ENCODE results near the gene RPL3.
A peak's percentile ranks its signal among the peaks of the same experiment; 100 is the strongest.
"Not testable (repeated sequence)": the region's sequence is repeated elsewhere in the genome, so short reads cannot be mapped to it uniquely, and the experiment has no call there.

Gene RPL3

DNA sequence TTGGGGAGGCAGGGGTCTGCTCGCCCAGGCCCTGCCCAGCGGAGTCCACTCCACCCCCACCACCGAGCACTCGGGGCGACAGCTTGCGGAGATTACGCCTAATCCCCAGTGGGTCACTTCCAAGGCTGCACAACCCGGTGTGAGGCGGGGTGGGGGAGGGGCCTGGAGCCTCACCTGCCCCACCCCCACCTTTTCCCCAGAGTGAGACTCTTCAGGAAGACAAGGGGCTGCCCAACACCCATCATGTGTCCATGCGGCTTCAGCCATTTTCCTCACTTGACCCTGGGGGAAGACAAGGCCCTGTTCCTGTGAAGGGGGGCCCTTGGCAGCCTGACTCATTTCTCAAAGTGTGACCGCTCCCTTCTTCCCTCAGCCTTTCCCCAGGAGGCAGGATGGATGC lies 42.8 kb upstream of the RPL3 start:
- TF ChIP-seq POLR2A (IDR thresholded peaks at IDR 0.05; ENCODE audit: low read depth, low read length), result no peak
- TF ChIP-seq PAX5 (IDR thresholded peaks at IDR 0.05; ENCODE audit: insufficient read depth, low read length, severe bottlenecking), result no peak
- no peak for TF ChIP-seq TAF1 (IDR thresholded peaks at IDR 0.05; ENCODE audit: low read depth, low read length)
- TF ChIP-seq POU2F2 (IDR thresholded peaks at IDR 0.05; ENCODE audit: low read depth, low read length), result no peak
- DNase-seq (ENCODE audit: insufficient read length, low spot score), result no peak
- no peak for FAIRE-seq

DNA sequence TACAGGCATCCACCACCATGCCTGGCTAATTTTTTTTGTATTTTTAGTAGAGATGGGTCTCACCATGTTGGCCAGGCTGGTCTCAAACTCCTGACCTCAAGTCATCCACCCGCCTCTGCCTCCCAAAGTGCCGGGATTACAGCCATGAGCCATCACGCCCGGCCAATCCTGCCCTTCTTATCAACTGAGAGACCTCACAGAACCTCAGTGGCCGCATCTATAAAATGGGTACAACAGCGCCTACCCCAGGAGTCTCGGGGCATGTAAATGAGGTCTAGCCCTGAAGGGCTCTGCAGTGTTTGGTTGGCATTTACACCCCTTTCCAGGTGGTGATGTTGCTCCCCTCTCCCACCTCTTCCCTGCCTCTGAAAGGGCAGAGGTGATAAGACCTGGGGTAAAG lies 42.1 kb upstream of the RPL3 start:
- TF ChIP-seq PAX5 (IDR thresholded peaks at IDR 0.05; ENCODE audit: insufficient read depth, low read length, severe bottlenecking) (no peak), POU2F2 (IDR thresholded peaks at IDR 0.05; ENCODE audit: low read depth, low read length) (no peak), POLR2AphosphoS5 (IDR thresholded peaks at IDR 0.05; ENCODE audit: low read depth, low read length) (no peak), TAF1 (IDR thresholded peaks at IDR 0.05; ENCODE audit: low read depth, low read length) (no peak)
- DNase-seq (ENCODE audit: insufficient read length, low spot score), result no peak
- no peak for FAIRE-seq

DNA sequence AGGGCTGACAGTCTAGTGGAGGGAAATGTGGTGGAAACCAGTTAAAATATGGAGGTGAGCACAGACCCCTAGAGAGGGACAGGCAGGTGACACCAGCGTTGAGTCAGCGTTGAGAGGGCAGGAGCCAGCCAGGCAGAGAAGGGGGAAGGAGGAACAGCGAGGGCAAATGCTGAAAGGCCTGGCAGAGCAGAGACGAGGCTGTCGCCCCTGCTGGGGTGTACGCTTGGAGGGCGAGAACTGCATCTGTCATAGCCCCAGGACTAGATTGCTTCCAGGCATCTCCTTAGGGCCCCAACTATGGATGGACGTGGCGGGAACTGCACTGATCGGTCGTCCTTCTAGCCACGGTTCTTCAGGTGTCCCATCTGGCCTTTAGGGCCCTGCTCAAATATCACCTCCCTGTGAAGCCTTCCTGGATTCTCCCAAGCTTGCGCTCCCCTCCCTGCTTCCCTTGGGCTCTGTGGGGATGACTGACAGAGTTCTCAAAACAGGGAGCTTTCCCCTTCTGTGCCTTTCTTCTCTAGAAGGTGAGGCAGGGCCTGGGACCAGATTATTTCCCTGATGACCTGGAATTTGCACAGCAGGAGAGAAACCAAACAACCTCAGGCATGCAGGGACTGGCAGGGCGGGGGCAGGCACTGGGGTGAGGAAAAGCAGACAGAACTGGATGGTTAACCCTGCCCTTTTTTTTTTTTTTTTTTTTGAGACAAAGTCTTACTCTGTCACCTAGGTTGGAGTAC lies 41.4 kb upstream of the RPL3 start:
- TF ChIP-seq POLR2A (IDR thresholded peaks at IDR 0.05; ENCODE audit: low read depth, low read length) (no peak), POLR2AphosphoS5 (IDR thresholded peaks at IDR 0.05; ENCODE audit: low read depth, low read length) (no peak), TAF1 (IDR thresholded peaks at IDR 0.05; ENCODE audit: low read depth, low read length) (no peak), SPI1 (IDR thresholded peaks at IDR 0.05; ENCODE audit: low read depth, low read length) (no peak), PAX5 (IDR thresholded peaks at IDR 0.05; ENCODE audit: insufficient read depth, low read length, severe bottlenecking) (no peak), POU2F2 (IDR thresholded peaks at IDR 0.05; ENCODE audit: low read depth, low read length) (no peak)
- no peak for DNase-seq (ENCODE audit: insufficient read length, low spot score)
- no peak for FAIRE-seq

DNA sequence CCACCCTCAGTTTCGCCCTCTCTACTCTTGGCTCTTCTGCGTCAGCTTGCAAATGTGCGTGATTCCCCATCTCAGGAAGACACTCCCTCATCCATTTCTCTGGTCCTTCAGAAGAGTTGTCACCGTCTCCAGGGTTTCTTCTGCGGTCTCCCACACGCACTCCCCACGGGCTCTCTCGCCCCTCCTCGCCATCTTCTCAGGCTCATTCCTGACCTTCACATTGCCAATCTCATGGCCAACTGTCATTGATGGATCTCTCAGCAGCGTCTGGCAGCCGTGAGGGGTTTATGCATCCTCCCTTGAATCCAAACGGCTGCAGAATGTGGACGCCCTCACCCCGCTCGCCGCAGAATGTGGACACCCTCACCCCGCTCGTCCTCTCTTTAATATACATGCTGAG lies 40.8 kb upstream of the RPL3 start:
- TF ChIP-seq POLR2AphosphoS5 (IDR thresholded peaks at IDR 0.05; ENCODE audit: low read depth, low read length) (no peak), TAF1 (IDR thresholded peaks at IDR 0.05; ENCODE audit: low read depth, low read length) (no peak), POLR2A (IDR thresholded peaks at IDR 0.05; ENCODE audit: low read depth, low read length) (no peak), SPI1 (IDR thresholded peaks at IDR 0.05; ENCODE audit: low read depth, low read length) (no peak), PAX5 (IDR thresholded peaks at IDR 0.05; ENCODE audit: insufficient read depth, low read length, severe bottlenecking) (no peak), POU2F2 (IDR thresholded peaks at IDR 0.05; ENCODE audit: low read depth, low read length) (no peak)
- no peak for FAIRE-seq
- peak; percentile 2 for DNase-seq (ENCODE audit: insufficient read length, low spot score)

DNA sequence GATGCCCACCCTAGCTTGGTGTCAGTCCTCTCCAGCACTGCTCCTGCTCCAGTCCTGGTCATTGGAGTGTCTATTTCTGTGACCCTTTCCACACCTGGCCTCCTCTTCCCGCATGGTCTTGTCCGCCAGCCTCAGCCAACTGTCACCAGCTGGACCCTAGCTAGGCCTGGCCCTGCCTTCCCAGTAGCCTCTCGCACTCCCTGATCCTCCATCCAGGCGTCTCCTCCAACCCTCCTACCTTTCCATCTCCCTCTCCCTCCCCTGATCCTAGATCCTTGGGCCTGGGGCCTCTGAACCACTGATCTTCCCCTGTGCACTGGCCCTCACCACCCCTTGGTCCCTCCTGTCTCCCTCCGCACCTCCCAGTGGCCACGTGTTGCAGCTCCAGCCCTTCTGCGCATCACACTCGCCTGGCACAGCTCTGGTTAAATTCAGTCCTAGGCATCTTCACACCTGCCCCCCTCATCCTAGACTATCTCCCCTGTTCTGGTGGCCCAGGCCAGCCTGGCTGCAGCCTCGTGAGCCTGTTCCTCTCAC lies 40.3 kb upstream of the RPL3 start:
- no peak for FAIRE-seq
- DNase-seq (ENCODE audit: insufficient read length, low spot score), result no peak
- TF ChIP-seq PAX5 (IDR thresholded peaks at IDR 0.05; ENCODE audit: insufficient read depth, low read length, severe bottlenecking) (no peak), TAF1 (IDR thresholded peaks at IDR 0.05; ENCODE audit: low read depth, low read length) (no peak), POLR2A (IDR thresholded peaks at IDR 0.05; ENCODE audit: low read depth, low read length) (no peak)

DNA sequence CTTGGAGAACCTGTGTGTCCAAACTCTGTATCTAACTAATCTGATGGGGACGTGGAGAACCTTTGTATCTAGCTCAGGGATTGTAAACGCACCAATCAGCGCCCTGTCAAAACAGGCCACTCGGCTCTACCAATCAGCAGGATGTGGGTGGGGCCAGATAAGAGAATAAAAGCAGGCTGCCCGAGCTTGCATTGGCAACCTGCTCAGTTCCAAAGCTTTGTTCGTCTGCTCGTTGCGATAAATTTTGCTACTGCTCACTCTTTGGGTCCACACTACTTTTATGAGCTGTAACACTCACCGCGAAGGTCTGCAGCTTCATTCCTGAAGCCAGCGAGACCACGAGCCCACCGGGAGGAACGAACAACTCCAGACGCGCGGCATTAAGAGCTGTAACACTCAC lies 38.8 kb upstream of the RPL3 start:
- FAIRE-seq, result not testable (repeated sequence)

DNA sequence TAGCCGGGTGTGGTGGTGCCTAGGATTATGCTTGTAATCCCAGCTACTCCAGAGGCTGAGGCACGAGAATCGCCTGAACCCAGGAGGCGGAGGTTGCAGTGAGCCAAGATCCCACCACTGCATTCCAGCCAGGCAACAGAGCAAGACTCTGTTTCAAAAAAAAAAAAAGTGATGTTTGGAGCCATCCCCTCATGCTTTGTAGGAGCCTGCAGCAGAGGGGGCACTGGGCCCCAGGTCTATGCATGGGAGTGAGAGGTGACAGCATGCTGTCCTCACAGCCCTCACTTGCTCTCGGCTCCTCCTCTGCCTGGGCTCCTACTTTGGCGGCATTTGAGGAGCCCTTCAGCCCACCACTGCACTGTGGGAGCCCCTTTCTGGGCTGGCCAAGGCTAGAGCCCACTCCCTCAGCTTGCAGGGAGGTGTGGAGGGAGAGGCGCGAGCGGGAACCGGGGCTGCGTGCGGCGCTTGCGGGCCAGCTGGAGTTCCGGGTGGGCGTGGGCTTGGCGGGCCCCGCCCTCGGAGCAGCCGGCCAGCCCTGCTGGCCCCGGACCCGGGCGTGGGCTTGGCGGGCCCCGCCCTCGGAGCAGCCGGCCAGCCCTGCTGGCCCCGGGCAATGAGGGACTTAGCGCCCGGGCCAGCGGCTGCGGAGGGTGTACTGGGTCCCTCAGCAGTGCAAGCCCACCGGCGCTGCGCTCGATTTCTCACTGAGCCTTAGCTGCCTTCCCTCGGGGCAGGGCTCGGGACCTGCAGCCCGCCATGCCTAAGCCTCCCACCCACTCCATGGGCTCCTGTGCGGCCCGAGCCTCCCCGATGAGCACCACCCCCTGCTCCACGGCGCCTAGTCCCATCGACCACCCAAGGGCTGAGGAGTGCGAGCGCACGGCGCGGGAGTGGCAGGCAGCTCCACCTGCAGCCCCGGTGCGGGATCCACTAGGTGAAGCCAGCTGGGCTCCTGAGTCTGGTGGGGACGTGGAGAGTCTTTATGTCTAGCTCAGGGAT lies 38.0 kb upstream of the RPL3 start:
- FAIRE-seq, result not testable (repeated sequence)

More for the DNA sequence above, 38.8 kb upstream of the RPL3 start:
- DNase-seq (ENCODE audit: insufficient read length, low spot score), result not testable (repeated sequence)

DNA sequence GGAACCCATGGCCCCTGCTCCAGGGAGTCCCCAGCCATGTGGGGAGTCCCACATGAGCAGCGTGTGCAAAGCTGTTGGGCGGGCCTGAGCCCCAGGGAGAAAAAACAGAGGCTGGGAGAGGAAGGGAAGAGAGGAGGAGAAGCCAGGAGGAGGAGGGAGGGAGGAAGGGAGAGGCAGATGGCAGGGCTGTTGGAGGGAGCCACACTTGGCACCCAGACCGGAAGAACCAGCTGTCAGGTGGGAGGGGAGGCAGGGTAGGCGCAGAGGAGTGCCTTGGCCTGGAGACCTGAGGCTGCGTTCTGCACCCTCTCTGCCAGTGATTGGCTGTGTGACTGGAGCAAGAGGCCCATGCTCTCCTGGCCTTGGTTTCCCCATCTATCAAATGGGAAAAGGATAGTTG lies 37.0 kb upstream of the RPL3 start:
- no peak for DNase-seq (ENCODE audit: insufficient read length, low spot score)
- no peak for FAIRE-seq
- no peak for TF ChIP-seq POLR2A (IDR thresholded peaks at IDR 0.05; ENCODE audit: low read depth, low read length)
- no peak for TF ChIP-seq PAX5 (IDR thresholded peaks at IDR 0.05; ENCODE audit: insufficient read depth, low read length, severe bottlenecking)
- TF ChIP-seq POLR2AphosphoS5 (IDR thresholded peaks at IDR 0.05; ENCODE audit: low read depth, low read length), result no peak
- no peak for TF ChIP-seq POU2F2 (IDR thresholded peaks at IDR 0.05; ENCODE audit: low read depth, low read length)
- no peak for TF ChIP-seq TAF1 (IDR thresholded peaks at IDR 0.05; ENCODE audit: low read depth, low read length)

More for the DNA sequence above, 38.0 kb upstream of the RPL3 start:
- not testable (repeated sequence) for DNase-seq (ENCODE audit: insufficient read length, low spot score)

DNA sequence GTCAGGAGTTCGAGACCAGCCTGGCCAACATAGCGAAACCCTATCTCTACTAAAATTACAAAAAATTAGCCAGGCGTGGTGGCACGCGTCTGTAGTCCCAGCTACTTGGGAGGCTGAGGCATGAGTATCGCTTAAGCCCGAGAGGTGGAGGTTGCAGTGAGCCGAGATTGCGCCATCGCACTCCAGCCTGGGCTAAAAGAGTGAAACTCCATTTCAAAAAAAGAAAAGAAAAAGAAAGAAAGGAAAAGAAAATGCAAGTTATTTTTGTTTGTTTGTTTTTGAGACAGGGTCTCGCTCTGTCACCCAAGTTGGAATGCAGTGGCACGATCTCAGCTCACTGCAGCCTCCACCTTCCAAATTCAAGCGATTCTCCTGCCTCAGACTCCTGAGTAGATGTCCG lies 36.4 kb upstream of the RPL3 start:
- not testable (repeated sequence) for DNase-seq (ENCODE audit: insufficient read length, low spot score); FAIRE-seq

DNA sequence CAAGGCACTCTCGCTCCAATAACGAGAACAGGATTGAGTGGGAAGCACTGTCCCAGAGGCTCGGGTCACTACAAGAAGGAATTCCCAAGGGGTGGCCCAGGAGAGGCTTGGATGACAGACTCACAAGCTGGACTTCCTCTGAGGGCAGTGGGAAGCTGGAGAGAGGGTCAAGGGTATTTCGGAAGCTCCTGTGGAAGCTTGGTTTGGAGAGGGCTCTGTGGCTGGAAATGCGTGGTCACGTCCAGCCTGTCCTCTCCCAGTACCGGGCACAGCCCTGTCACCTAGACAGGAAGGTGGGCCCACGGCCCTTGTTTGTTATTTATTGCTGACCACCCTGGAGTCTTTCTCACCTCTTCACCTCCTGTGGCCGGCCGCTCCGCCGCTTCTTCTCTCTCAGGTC lies 35.7 kb upstream of the RPL3 start:
- TF ChIP-seq PAX5 (IDR thresholded peaks at IDR 0.05; ENCODE audit: insufficient read depth, low read length, severe bottlenecking), result no peak
- TF ChIP-seq POLR2A (IDR thresholded peaks at IDR 0.05; ENCODE audit: low read depth, low read length), result no peak
- TF ChIP-seq POLR2AphosphoS5 (IDR thresholded peaks at IDR 0.05; ENCODE audit: low read depth, low read length), result no peak
- no peak for TF ChIP-seq SPI1 (IDR thresholded peaks at IDR 0.05; ENCODE audit: low read depth, low read length)
- no peak for TF ChIP-seq POU2F2 (IDR thresholded peaks at IDR 0.05; ENCODE audit: low read depth, low read length)
- no peak for TF ChIP-seq TAF1 (IDR thresholded peaks at IDR 0.05; ENCODE audit: low read depth, low read length)
- FAIRE-seq (no peak), DNase-seq (ENCODE audit: insufficient read length, low spot score) (no peak)

Measured in GM12891 (cell line).